Parathyroid adenoma (tissue), 2 donors: Measurements from ENCODE around the gene NOSIP.

Experiments
- H2AFZ ChIP-seq: fragments of 300-600 bp; sonication (generic); one replicate; pipeline ENCODE4 v1.7.0; 2017; ENCODE audit warnings: antibody characterized with exemption, mild to moderate bottlenecking
- H3K27ac ChIP-seq: fragments of 300-600 bp; sonication (generic); one replicate; pipeline ENCODE4 v1.7.0; 2017
- H3K27me3 ChIP-seq: fragments of 300-600 bp; sonication (generic); one replicate; pipeline ENCODE4 v1.7.0; 2017; ENCODE audit warnings: low read length; ENCODE audit not compliant: control insufficient read depth, insufficient read depth
- H3K36me3 ChIP-seq: fragments of 300-600 bp; sonication (generic); one replicate; pipeline ENCODE4 v1.7.0; 2017; ENCODE audit warnings: low read length; ENCODE audit not compliant: control insufficient read depth, insufficient read depth
- H3K4me1 ChIP-seq: fragments of 300-600 bp; sonication (generic); one replicate; pipeline ENCODE4 v1.7.0; 2017; ENCODE audit warnings: control low read depth
- H3K4me2 ChIP-seq: fragments of 300-600 bp; sonication (generic); one replicate; pipeline ENCODE4 v1.7.0; 2017; ENCODE audit warnings: low read length
- H3K4me3 ChIP-seq: fragments of 300-600 bp; sonication (generic); one replicate; pipeline ENCODE4 v1.7.0; 2017; ENCODE audit warnings: low read depth, low read length
- H3K79me2 ChIP-seq: fragments of 300-600 bp; sonication (generic); one replicate; pipeline ENCODE4 v1.7.0; 2017; ENCODE audit warnings: control low read depth
- H3K9ac ChIP-seq: fragments of 300-600 bp; sonication (generic); one replicate; pipeline ENCODE4 v1.7.0; 2017; ENCODE audit warnings: mild to moderate bottlenecking
- H3K9me3 ChIP-seq: fragments of 300-600 bp; sonication (generic); one replicate; pipeline ENCODE4 v1.7.0; 2017; ENCODE audit warnings: low read length; ENCODE audit not compliant: control insufficient read depth
- CTCF ChIP-seq: fragments of 300-600 bp; sonication (generic); IDR thresholded peaks from one replicate; pipeline ENCODE4 v1.7.0; 2017; ENCODE audit warnings: antibody characterized with exemption, mild to moderate bottlenecking
- donor health status: primary hyperparathyroidism.

The NOSIP gene

GRCh38 chr19:49573009-49573408 lies 7.3 kb downstream of the NOSIP start:
- peaks cover 10% of the 10 kb centered on the region for H3K4me1 ChIP-seq
- TF ChIP-seq CTCF = no peak

DNA sequence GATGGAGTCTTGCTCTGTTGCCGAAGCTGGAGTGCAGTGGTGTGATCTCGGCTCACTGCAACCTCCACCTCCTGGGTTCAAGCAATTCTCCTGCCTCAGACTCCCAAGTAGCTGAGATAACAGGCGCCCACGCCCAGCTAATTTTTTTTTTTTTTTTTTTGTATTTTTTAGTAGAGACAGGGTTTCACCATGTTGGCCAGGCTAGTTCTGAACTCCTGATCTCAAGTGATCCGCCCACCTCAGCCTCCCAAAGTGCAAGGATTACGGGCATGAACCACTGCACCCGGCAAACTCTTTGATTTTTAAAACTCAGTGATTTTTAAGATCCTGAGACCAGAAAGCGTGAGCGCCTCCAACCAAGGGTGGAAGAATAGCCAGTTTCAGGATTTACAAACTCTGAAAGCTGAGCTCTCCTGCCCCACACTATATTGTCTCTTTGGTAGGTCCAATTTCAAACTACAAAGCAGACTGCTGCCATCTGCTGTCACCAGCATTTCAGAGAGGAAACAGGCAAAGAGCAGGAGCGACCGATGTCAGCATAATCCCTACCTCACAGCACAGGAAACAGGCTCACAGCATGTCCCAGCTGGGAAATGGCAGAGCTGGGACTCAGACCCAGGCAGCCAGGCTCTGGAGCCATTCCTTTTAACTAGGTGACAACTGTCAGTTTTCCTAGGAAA lies 9.2 kb downstream of the NOSIP start:
- Histone ChIP-seq H3K4me1 (peaks cover 10% of the 10 kb centered on the region), H3K9me3 (no peaks in the 10 kb centered on the region), H3K27me3 (no peaks in the 10 kb centered on the region), H3K27ac (peak overlapping the region; percentile 57), H2AFZ (peak overlapping the region; percentile 1), H3K79me2 (peaks cover 49% of the 10 kb centered on the region), H3K4me3 (no peak overlapping the region), H3K4me2 (peak overlapping the region; percentile 16), H3K9ac (no peak overlapping the region), H3K36me3 (no peaks in the 10 kb centered on the region)
- peak; percentile 24 for TF ChIP-seq CTCF

More at GRCh38 chr19:49573009-49573408, 7.3 kb downstream of the NOSIP start:
- H3K27ac ChIP-seq = no peak overlapping the region
- no peak overlapping the region for H3K4me3 ChIP-seq
- no peak overlapping the region for H3K4me2 ChIP-seq
- H3K36me3 ChIP-seq = no peaks in the 10 kb centered on the region
- peaks cover 56% of the 10 kb centered on the region for H3K79me2 ChIP-seq
- H3K27me3 ChIP-seq = no peaks in the 10 kb centered on the region
- H3K9me3 ChIP-seq = no peaks in the 10 kb centered on the region
- H2AFZ ChIP-seq = no peak overlapping the region
- H3K9ac ChIP-seq = no peak overlapping the region

DNA sequence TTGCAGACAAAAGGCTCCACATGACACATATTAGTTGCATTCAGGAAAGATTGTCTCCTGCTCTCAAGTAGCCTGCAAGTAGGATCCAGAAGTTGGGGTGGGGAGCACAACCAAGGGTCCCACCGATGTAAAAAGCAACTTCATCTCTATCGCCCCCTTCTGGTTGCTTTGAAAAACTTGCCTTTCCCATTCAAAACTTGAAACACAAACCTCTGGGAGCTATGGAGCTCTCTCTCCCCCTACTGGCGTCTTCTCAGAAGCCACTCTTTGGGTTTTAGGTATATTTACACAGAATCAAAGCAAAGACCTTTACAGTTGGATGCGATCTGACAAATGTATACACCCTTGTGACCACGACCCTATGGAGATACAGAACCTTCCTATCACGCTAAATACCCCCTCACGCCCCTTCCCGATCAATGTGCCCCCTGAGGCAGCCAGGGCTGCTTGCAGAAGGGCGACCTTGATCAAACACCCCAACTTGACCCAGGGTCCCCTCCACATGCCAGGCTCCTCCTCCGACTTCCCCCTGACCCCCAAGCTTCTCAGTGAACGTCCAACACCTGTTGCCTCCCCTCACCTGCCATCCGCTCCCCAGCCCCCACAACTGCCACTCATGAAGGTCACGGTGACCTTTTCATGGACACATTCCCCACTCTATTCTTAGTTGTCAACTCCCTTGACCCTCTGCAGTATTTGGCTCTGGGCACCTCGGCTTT lies 10.1 kb downstream of the NOSIP start:
- Histone ChIP-seq H3K9me3 (no peaks in the 10 kb centered on the region), H3K27ac (peak overlapping the region; percentile 57), H3K79me2 (peaks cover 42% of the 10 kb centered on the region)

GRCh38 chr19:49567861-49568441 lies 12.4 kb downstream of the NOSIP start:
- H3K27ac ChIP-seq = no peak overlapping the region
- H3K4me3 ChIP-seq = no peak overlapping the region
- peaks cover 50% of the 10 kb centered on the region for H3K79me2 ChIP-seq
- H2AFZ ChIP-seq = no peak overlapping the region
- H3K36me3 ChIP-seq = no peaks in the 10 kb centered on the region
- no peaks in the 10 kb centered on the region for H3K27me3 ChIP-seq
- H3K9me3 ChIP-seq = no peaks in the 10 kb centered on the region
- no peak overlapping the region for H3K4me2 ChIP-seq
- TF ChIP-seq CTCF = no peak
- no peak overlapping the region for H3K9ac ChIP-seq
- H3K4me1 ChIP-seq = peaks cover 10% of the 10 kb centered on the region

More for the DNA sequence above, 10.1 kb downstream of the NOSIP start:
- no peak overlapping the region for H2AFZ ChIP-seq
- no peak overlapping the region for H3K9ac ChIP-seq
- no peak overlapping the region for H3K4me3 ChIP-seq
- H3K4me1 ChIP-seq = peaks cover 10% of the 10 kb centered on the region
- H3K27me3 ChIP-seq = no peaks in the 10 kb centered on the region
- H3K36me3 ChIP-seq = no peaks in the 10 kb centered on the region
- H3K4me2 ChIP-seq = peak overlapping the region; percentile 16
- TF ChIP-seq CTCF = peak; percentile 97
